ENCODE results near the gene NCOR2. TPM values are rescaled to one million over a fixed set of nuclear protein-coding genes. Genes with fewer than 3 reads are reported as not detected.
A peak's percentile ranks its signal among the peaks of the same experiment; 100 is the strongest.

NCOR2 gene
- total RNA-seq, 1 donor from 2014 or later, result 60.3 TPM

DNA sequence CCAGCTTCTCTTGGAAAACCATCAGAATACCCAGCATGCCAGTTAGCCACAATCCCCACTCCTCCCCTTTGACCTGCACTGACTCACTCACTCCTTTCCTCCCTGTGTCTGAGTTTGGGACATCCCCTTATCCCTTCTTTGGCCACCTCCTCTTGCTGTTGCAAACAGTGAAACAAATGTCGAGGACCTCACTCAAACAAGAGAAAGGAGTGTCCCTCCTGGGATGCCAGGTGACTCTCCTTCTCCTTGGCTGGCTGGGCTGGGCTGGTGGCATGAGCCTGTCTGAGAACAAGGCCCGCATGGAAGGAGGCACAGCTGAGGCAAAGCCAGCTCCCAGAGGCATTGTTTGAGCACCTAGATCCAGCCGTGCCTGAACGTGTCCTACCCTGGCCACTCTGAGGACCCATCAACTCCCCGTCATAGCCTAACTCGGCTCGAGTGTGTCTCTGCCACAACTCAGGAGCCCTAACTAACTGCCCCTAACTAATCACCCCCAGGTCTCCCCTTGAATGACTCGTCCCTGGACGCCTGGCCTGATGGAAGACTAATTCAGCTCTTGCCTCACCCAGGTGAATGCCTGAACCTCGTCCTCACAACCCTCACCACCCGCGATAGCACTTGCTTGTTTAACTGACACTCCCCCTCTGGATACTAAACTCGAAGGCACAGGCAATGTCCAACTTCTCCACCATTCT is 43.0 kb downstream of the NCOR2 start:
- ATAC-seq, result peak; percentile 49

DNA sequence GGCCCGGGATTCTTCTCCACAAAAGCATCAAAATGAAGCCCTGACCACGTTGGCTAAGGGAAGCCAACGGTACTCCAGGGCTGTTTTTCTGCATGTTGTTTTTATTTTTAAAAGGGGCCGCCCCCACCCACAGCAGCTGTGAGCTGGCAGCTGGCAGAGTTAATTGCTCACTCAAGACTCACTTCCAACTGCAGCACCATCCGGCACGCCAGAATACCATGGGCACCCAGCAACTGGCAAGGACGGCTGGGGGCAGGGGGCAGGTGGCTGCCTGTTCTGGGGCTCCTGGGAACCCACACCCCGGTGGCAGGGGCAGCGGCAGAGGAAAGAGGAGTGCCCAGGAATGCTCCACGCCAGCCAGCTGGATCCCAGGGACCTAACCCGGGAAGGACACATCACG is 44.3 kb downstream of the NCOR2 start:
- no peak for ATAC-seq

DNA sequence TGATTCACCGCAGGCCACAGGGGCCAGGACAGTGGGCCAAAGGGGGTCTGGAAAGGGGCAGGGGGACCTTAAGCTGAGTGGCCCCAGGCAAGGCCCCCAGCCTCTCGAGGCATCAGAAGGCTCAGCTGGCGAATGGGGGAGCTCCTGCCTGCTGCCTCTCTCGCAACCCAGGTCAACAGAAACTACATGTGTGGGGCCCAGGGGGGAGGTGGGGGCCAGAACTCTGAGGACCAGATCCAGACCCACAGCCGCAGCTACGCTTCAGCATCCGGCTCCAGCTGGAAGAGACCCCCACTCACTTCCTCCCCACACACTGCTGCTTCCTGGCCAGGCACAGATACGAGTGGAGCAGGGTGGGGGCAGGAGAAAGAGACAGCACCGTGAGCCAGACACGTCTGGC is 46.5 kb downstream of the NCOR2 start:
- no peak for ATAC-seq

DNA sequence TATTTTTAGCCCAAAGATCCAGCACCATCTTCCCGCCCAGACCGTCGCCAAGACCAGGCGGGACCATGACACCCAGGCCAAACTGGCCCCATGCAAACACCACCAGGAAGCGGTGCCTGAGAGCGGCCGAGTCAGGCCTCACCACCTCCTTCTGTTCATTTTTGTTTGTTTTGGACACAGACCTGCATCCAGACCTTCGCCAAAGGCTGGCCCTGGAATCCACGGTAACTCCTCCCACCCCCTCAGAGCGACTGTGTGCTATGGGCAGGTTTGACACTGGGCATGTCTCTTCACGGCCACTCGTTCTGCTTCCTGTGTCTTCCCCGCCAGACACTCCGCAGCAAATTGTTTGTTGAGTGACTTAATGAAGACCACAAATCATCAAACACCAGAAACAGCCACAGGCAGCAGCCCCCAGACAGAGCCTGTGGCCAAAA is 47.1 kb downstream of the NCOR2 start:
- no peak for ATAC-seq

DNA sequence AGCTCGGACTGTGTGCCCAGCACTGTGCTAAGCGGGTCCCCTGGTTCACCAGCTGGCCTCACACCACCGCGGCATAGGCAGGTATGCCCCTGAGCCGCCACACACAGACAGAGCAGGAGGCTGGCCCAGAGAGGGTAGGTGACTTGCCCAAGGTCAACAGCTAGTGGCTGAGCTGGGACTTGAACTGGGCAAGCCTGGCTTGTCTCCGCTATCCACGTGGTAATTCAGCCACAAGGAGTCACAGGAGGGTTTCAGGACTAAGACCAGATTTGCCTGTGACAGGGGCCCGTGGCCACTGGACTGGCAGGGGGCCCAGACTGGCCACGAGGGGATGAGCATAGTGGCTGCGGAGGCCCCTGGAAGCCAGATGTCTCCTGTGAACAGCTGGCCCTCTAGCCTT is 47.7 kb downstream of the NCOR2 start:
- ATAC-seq, result no peak

DNA sequence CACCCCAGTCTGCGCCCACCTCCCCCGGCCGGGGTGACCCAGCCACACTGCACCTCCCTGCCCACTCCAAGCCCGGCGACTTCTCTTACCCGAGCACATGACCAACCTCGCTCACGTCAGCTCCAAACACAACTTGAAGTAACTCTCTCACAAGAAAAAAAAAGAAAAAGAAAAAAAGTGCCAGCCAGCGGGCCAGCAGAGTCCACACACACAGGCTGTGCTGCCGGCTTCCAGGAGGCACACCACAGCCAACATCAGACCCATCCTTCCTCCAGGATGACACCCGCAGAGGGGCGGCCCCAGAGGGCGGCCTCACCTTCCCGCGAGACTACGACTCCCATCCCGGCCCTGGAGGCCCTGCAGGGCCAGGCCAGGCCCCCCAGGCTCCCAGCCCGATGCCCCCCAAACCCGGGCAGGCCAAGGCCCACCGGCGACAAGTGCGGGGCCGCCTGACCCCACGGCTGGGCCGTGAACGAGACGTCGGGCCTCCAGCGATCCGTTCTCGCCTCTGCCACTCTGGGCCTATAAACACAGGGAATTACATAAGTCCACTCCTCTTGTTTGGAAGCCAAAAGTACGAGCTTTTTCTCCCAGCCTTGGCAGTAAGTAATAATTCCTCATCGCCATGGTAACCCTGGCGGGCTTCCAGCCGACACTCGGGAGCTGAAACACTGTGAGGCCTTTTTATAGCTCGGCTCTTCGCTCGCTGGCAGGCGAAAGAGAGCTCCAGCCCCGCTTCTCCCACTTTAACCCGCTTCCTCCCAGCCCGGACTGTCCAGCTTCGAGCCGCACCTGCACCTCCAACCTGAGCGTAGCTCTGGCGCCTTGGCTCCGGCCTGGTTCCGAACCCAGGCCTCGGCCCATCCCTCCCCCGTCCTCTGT is 49.1 kb downstream of the NCOR2 start:
- ATAC-seq, result peak; percentile 82
